ENCODE results near the gene TGFB3. TPM values are rescaled to one million over a fixed set of nuclear protein-coding genes. Genes with fewer than 3 reads are reported as not detected.
A peak's percentile ranks its signal among the peaks of the same experiment; 100 is the strongest.

The TGFB3 gene
- total and polyA plus RNA-seq, 4 donors: 2.1 to 5.8 (median 3.2) TPM

DNA sequence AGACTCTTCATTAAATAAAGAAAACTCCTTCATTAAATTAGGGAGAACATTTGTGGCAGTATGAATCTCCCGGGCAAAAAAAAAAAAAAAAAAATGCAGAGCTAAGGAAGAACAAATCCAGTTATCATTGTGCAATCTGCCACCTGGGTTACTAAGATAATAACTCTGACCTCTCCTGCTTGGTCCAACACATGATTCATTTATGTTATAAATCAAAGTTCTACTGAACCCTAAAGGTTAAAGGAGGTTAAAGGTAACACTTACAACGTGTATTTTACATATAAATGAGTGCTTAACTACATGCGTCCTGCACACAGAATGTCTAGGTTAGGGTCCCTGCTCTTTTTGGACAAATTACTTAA lies 4.2 kb downstream of the TGFB3 start:
- Histone ChIP-seq H3K36me3 (ENCODE audit: control insufficient read depth in 4 of 4, insufficient read depth in 3 of 4, low read depth in 1 of 4, low read length in 3 of 4) (no peaks in the 10 kb centered on the region), H3K9ac (ENCODE audit: low read depth in 1 of 2, low read length in 2 of 2) (no peak overlapping the region), H3K27me3 (ENCODE audit: control insufficient read depth in 4 of 4, insufficient read depth in 4 of 4, low read length in 3 of 4) (no peaks in the 10 kb centered on the region), H3K27ac (ENCODE audit: low read depth in 1 of 2, low read length in 2 of 2) (no peak overlapping the region), H3K4me3 (ENCODE audit: low read depth in 1 of 3, low read length in 3 of 3) (no peak overlapping the region), H3K4me1 (ENCODE audit: control insufficient read depth in 4 of 4, insufficient read depth in 4 of 4, low read length in 3 of 4) (peaks cover 0 to 33% (median 12%) of the 10 kb centered on the region in 4 donors), H3K9me3 (ENCODE audit: control insufficient read depth in 4 of 4, low read length in 3 of 4) (no peaks in the 10 kb centered on the region)
- TF ChIP-seq RXRA (IDR thresholded peaks at IDR 0.05): peak; percentile 68 to 87
- no peak for TF ChIP-seq RAD21 (IDR thresholded peaks at IDR 0.05)
- peak; percentile 9 to 24 for TF ChIP-seq JUND (IDR thresholded peaks at IDR 0.05)
- no peak for TF ChIP-seq ATF3 (IDR thresholded peaks at IDR 0.05)
- TF ChIP-seq, protein P1, sequence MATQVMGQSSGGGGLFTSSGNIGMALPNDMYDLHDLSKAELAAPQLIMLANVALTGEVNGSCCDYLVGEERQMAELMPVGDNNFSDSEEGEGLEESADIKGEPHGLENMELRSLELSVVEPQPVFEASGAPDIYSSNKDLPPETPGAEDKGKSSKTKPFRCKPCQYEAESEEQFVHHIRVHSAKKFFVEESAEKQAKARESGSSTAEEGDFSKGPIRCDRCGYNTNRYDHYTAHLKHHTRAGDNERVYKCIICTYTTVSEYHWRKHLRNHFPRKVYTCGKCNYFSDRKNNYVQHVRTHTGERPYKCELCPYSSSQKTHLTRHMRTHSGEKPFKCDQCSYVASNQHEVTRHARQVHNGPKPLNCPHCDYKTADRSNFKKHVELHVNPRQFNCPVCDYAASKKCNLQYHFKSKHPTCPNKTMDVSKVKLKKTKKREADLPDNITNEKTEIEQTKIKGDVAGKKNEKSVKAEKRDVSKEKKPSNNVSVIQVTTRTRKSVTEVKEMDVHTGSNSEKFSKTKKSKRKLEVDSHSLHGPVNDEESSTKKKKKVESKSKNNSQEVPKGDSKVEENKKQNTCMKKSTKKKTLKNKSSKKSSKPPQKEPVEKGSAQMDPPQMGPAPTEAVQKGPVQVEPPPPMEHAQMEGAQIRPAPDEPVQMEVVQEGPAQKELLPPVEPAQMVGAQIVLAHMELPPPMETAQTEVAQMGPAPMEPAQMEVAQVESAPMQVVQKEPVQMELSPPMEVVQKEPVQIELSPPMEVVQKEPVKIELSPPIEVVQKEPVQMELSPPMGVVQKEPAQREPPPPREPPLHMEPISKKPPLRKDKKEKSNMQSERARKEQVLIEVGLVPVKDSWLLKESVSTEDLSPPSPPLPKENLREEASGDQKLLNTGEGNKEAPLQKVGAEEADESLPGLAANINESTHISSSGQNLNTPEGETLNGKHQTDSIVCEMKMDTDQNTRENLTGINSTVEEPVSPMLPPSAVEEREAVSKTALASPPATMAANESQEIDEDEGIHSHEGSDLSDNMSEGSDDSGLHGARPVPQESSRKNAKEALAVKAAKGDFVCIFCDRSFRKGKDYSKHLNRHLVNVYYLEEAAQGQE (IDR thresholded peaks at IDR 0.05): no peak
- TF ChIP-seq TAF1 (conservative IDR thresholded peaks at IDR 0.05): no peak
- TF ChIP-seq NR2F2 (IDR thresholded peaks at IDR 0.05): no peak
- no peak for TF ChIP-seq GABPA (IDR thresholded peaks at IDR 0.05 in 1 of 2, conservative IDR thresholded peaks at IDR 0.05 in 1 of 2)
- peak; percentile 32 for TF ChIP-seq YY1 (IDR thresholded peaks at IDR 0.05)
- TF ChIP-seq FOXA2 (IDR thresholded peaks at IDR 0.05): no peak
- no peak for TF ChIP-seq HNF4G (IDR thresholded peaks at IDR 0.05)
- peak in 1 of 2 donors; percentile 35 for TF ChIP-seq EGR1 (IDR thresholded peaks at IDR 0.05; ENCODE audit: low read depth in 2 of 2)
- TF ChIP-seq, protein P2, sequence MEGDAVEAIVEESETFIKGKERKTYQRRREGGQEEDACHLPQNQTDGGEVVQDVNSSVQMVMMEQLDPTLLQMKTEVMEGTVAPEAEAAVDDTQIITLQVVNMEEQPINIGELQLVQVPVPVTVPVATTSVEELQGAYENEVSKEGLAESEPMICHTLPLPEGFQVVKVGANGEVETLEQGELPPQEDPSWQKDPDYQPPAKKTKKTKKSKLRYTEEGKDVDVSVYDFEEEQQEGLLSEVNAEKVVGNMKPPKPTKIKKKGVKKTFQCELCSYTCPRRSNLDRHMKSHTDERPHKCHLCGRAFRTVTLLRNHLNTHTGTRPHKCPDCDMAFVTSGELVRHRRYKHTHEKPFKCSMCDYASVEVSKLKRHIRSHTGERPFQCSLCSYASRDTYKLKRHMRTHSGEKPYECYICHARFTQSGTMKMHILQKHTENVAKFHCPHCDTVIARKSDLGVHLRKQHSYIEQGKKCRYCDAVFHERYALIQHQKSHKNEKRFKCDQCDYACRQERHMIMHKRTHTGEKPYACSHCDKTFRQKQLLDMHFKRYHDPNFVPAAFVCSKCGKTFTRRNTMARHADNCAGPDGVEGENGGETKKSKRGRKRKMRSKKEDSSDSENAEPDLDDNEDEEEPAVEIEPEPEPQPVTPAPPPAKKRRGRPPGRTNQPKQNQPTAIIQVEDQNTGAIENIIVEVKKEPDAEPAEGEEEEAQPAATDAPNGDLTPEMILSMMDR (IDR thresholded peaks at IDR 0.05; ENCODE audit: low read depth, low read length, missing input control): no peak
- TF ChIP-seq SP1 (IDR thresholded peaks at IDR 0.05): peak; percentile 22
- TF ChIP-seq, protein P3, sequence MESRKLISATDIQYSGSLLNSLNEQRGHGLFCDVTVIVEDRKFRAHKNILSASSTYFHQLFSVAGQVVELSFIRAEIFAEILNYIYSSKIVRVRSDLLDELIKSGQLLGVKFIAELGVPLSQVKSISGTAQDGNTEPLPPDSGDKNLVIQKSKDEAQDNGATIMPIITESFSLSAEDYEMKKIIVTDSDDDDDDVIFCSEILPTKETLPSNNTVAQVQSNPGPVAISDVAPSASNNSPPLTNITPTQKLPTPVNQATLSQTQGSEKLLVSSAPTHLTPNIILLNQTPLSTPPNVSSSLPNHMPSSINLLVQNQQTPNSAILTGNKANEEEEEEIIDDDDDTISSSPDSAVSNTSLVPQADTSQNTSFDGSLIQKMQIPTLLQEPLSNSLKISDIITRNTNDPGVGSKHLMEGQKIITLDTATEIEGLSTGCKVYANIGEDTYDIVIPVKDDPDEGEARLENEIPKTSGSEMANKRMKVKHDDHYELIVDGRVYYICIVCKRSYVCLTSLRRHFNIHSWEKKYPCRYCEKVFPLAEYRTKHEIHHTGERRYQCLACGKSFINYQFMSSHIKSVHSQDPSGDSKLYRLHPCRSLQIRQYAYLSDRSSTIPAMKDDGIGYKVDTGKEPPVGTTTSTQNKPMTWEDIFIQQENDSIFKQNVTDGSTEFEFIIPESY (IDR thresholded peaks at IDR 0.05): peak; percentile 54
- no peak for TF ChIP-seq FOXA1 (IDR thresholded peaks at IDR 0.05)
- TF ChIP-seq MAX (IDR thresholded peaks at IDR 0.05): peak; percentile 75
- peak; percentile 40 to 73 for TF ChIP-seq HNF4A (conservative IDR thresholded peaks at IDR 0.05)
- no peak for DNase-seq (ENCODE audit: low spot score)
- WGBS: 36% methylated on average over 3 of the region's 3 CpGs

Measured in liver (tissue), 9 donors.